Measurements from ENCODE around the gene NKIRAS1. TPM values are rescaled to one million over a fixed set of nuclear protein-coding genes. Genes with fewer than 3 reads are reported as not detected.
A peak's percentile ranks its signal among the peaks of the same experiment; 100 is the strongest.

The NKIRAS1 gene
- total RNA-seq (1 to 10 TPM; 3.2 to 3.8 TPM), total RNA-seq (4.0 to 14.9 (median 7.9) reads per million in 172 experiments)
- 3.6 TPM for polyA plus RNA-seq (2013, experiment 1 of 2)
- polyA plus RNA-seq (2013, experiment 2 of 2) = 3.6 TPM

GRCh38 chr3:23916886-23917678 lies at the start of gene NKIRAS1, which contains the start of gene RPL15:
TSS of gene NKIRAS1 (minus strand) at chr3:23916990. CDS start at chr3:23910904, 6,086 bp downstream.
TSS of gene RPL15 (plus strand) at chr3:23917132. CDS start at chr3:23917860, 728 bp downstream.
- intact Hi-C loops (cut with DNase I, micrococcal nuclease) = loop anchor here (1.0 to 10.0 kb wide), 3 partner anchors 28 to 1868 kb away; partner anchors contain the start of genes NR1D2 (in 2 of the 2), NGLY1 (in 1 of the 2) and UBE2E1 (in 1 of the 2)
- Histone ChIP-seq H3K4me1 (ENCODE audit: insufficient read depth, low read length) (peaks cover 29% of the 10 kb centered on the region), H3K4me3 (ENCODE audit: low read length) (peak within 1 kb of the TSS; percentile 94), H3K27me3 (ENCODE audit: control insufficient read depth in 1 of 2, insufficient read depth in 2 of 2, low read length in 2 of 2) (no peaks in the 10 kb centered on the region), H3K27ac (ENCODE audit: low read depth in 1 of 2, low read length in 2 of 2) (peak within 1 kb of the TSS; percentile 85 to 87), H3K9me3 (ENCODE audit: control insufficient read depth in 1 of 2, insufficient read depth in 1 of 2, low read length in 2 of 2) (no peaks in the 10 kb centered on the region), H3K36me3 (ENCODE audit: insufficient read depth, low read length) (peaks cover 36% of the 10 kb centered on the region)
- ChIA-PET POLR2A (interaction anchor here (0.6 to 3.5 kb wide), 33 partner anchors 8 to 1866 kb away, joined by 3 to 95 read pairs (median 6); partner anchors contain the start of genes NGLY1 and UBE2E2), CTCF (interaction anchor here (1.0 to 1.6 kb wide), 2 partner anchors 31 to 52 kb away, joined by 3 to 7 read pairs; no protein-coding TSS in a partner anchor)
- no peaks in the 10 kb centered on the region for H3K9me3 Mint-ChIP-seq
- peaks cover 50% of the 10 kb centered on the region for H3K36me3 Mint-ChIP-seq (ENCODE audit: low read depth)
- peaks cover 68% of the 10 kb centered on the region for H3K4me1 Mint-ChIP-seq (ENCODE audit: low read depth)
- H3K4me3 Mint-ChIP-seq = peak within 1 kb of the TSS; percentile 99
- H3K27me3 Mint-ChIP-seq = no peaks in the 10 kb centered on the region
- DNase-seq (peak; percentile 94 to 99 (median 96)), ATAC-seq (ENCODE audit: poor library complexity) (peak; percentile 92)
- TF ChIP-seq CTCF (IDR thresholded peaks at IDR 0.05) = peak; percentile 60
- peak within 1 kb of the TSS; percentile 98 for H3K27ac Mint-ChIP-seq

- TF ChIP-seq CTCF (IDR thresholded peaks at IDR 0.05) = no peak
- Histone ChIP-seq H3K4me3 (ENCODE audit: low read length) (no peak overlapping the region), H3K4me1 (ENCODE audit: insufficient read depth, low read length) (no peaks in the 10 kb centered on the region), H3K9me3 (ENCODE audit: control insufficient read depth in 1 of 2, insufficient read depth in 1 of 2, low read length in 2 of 2) (no peaks in the 10 kb centered on the region), H3K27ac (ENCODE audit: low read depth in 1 of 2, low read length in 2 of 2) (no peak overlapping the region), H3K27me3 (ENCODE audit: control insufficient read depth in 1 of 2, insufficient read depth in 2 of 2, low read length in 2 of 2) (no peaks in the 10 kb centered on the region), H3K36me3 (ENCODE audit: insufficient read depth, low read length) (peaks cover 79% of the 10 kb centered on the region)
- ATAC-seq (ENCODE audit: poor library complexity) = no peak
- H3K4me1 Mint-ChIP-seq (ENCODE audit: low read depth) = peaks cover 24% of the 10 kb centered on the region
- no peak for DNase-seq
- H3K9me3 Mint-ChIP-seq = no peaks in the 10 kb centered on the region
- no peaks in the 10 kb centered on the region for H3K27me3 Mint-ChIP-seq
- ChIA-PET CTCF (interaction anchor here (1.5 kb wide), 1 partner anchor 78 kb away, joined by 5 read pairs; no protein-coding TSS in a partner anchor), POLR2A (no interaction called here)
- no peak overlapping the region for H3K27ac Mint-ChIP-seq
- no peak overlapping the region for H3K4me3 Mint-ChIP-seq
- H3K36me3 Mint-ChIP-seq (ENCODE audit: low read depth) = peaks cover 83% of the 10 kb centered on the region
- intact Hi-C loops (cut with DNase I, micrococcal nuclease) = no loop called here
These were observed 49.5 kb upstream of the NKIRAS1 start for GRCh38 chr3:23966328-23966727.

GRCh38 chr3:23964537-23965235 lies 47.9 kb upstream of the NKIRAS1 start:
- DNase-seq = no peak
- ATAC-seq (ENCODE audit: poor library complexity) = no peak
- Mint-ChIP-seq H3K27ac (peak overlapping the region; percentile 37), H3K36me3 (ENCODE audit: low read depth) (peaks cover 92% of the 10 kb centered on the region), H3K27me3 (no peaks in the 10 kb centered on the region), H3K4me1 (ENCODE audit: low read depth) (peaks cover 30% of the 10 kb centered on the region), H3K9me3 (no peaks in the 10 kb centered on the region), H3K4me3 (no peak overlapping the region)
- CTCF ChIA-PET = interaction anchor here (0.7 kb wide), 2 partner anchors 52 to 131 kb away, joined by 3 read pairs; no protein-coding TSS in a partner anchor
- no peak overlapping the region for H3K4me3 ChIP-seq (ENCODE audit: low read length)
- intact Hi-C loops (cut with DNase I, micrococcal nuclease) = no loop called here
- TF ChIP-seq CTCF (IDR thresholded peaks at IDR 0.05) = no peak
- peaks cover 89% of the 10 kb centered on the region for H3K36me3 ChIP-seq (ENCODE audit: insufficient read depth, low read length)
- no peak overlapping the region for H3K27ac ChIP-seq (ENCODE audit: low read depth in 1 of 2, low read length in 2 of 2)
- no peaks in the 10 kb centered on the region for H3K4me1 ChIP-seq (ENCODE audit: insufficient read depth, low read length)
- POLR2A ChIA-PET = no interaction called here
- H3K9me3 ChIP-seq (ENCODE audit: control insufficient read depth in 1 of 2, insufficient read depth in 1 of 2, low read length in 2 of 2) = no peaks in the 10 kb centered on the region
- no peaks in the 10 kb centered on the region for H3K27me3 ChIP-seq (ENCODE audit: control insufficient read depth in 1 of 2, insufficient read depth in 2 of 2, low read length in 2 of 2)
